SIG-M5 treated with dmso at 0.1 percent for 504 hours (cell line): ENCODE data around the gene RGS3.

Source experiments
- DNase-seq: peaks from one replicate; lab custom pipeline; 2025; ENCODE audit not compliant: unreplicated experiment; lab: John Stamatoyannopoulos, UW

The RGS3 gene

DNA sequence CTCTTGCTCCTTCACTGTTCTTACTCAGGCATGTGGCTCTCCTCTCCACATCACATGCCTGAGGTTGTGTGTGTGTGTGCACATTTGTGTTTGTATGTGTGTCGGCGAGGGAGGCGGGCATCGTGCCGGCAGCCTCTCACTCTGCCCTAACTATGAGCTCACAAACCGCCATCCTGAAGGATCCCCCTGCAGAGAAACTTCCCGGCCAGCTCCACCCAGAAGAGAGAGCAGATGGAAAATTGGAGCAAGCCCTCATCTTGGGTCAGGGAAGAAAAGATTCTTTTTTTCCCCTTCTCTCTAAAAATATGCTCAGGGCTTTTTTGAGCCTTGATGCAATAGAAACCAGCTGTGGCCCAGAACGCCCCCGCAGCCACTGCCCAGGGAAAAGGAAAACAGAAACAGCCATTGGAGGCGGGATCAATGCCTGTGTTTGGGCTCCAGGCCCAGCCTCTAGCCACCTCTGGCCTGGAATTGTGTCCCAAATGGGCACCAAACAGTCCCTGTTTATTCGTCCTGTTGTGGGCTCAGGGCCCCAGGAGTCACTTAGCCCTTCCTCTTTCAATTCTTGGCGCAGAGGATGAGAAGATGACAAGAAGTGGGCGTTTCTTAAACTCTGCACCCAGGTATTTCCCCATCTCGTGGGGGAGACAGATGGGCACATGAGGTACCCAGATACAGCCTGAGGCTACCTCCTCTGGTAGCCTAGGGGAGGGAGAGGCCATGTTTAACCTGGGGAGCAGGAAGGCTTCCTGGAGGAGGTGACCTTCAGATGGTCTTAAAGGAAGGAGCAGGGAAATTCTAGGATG lies 151.5 kb downstream of the RGS3 start:
- DNase-seq, result peak; percentile 7

DNA sequence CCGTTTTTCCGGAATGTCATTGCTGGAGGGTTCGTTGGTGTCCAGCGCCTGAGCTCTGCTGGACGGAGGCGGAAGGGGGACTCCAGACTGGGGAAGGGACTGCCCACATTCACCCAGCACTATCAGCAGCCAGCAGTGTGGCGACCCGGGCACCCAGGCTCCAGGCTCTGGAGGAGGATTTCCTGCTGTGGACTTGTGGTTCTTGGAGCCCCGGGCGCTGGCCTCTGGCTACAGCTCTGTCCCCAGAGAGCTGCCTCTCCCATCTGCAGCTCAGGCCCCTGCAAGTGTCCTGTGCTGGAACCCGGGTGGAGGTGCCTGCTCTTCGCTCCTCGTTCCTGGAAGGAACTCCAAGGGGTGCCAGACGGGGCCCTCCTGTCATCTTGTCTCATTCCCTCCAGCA lies 152.6 kb downstream of the RGS3 start:
- no peak for DNase-seq

DNA sequence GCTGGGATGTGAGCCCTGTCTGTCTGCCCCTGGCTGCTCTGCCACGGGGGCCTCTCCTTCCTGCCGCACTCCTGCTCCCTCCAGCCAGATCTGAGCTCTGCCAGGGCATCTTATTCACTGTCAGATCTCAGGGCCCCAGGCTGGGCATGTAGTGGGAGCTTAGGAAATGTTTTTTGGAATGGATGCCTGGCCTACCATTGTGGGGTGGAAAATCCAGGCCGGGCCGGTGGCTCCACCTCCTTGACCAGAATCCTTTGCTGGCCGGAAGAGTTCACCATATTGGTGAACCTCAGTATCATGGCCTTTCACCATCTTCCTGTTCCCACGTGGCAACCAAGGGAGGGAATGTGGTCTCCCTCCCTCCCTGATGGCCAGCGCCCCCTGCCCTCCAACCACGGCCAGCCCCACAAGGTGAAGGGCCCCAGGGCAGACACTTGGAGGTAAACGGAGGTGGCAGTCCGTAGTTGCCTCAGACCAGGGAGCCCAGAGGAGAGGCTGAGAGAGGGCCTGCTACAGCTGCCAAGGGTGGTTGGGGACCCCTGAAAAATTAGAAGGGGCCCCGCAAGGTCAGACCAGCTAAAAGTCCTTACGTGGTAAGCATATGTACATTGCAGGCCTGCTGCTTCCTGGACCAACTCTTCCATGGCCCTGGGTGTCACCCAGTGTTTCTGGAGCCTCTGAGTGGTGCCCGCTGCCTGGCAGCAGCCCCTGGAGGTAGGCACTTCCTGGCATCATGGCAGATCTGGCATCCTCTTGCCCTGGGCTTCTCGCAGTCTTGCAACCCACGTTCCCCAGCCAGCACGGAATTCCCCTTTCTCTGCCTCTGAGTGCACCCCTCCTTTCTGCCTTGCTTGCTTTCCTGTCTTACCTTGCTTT lies 153.3 kb downstream of the RGS3 start:
- DNase-seq, result no peak

DNA sequence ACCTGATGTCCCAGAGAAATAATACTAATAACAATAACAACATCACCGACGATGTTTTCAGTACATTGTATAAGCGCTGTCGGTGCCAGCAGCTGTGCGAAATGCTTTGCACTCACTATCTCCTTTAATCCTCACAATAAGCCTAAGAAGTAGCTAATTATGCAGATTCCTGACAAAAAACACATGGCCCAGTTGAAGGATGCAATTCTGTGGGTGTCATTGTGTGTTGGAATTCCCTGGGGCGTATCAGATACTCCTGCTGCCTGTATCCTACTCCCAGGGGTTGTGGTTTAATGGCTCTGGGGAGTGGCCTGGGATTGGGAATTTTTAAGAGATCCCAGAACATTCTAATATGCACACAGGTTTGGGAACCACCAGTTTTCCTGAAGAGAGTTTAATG lies 154.0 kb downstream of the RGS3 start:
- DNase-seq, result no peak

DNA sequence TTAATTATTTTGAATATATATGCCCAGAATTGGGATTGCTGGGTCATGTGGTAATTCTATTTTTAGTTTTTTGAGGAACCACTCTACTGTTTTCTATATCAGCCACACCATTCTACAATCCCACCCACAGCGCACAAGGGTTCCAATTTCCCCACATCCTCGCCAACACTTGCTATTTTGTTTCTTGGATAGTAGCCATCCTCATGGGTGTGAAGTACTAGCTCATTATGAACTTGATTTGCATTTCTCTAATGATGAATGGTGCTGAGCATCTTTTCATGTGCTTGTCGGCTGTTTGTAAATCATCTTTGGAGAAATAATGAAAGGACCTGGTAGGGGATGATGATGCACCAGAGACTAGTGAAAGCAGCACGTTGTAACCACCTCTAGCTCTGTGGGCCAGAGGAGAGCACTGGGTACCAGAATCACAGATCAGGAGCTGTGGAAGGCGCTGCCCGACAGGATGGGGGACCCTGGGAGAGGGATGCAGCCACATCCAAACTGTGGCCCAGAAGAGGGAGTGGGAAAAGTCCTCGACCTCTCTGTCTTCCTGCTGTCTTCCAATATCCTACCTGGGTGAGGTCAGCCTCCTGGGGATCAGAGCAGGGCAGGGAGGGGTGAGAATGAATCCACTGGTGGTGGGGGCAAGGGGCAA lies 155.4 kb downstream of the RGS3 start:
- DNase-seq, result no peak

DNA sequence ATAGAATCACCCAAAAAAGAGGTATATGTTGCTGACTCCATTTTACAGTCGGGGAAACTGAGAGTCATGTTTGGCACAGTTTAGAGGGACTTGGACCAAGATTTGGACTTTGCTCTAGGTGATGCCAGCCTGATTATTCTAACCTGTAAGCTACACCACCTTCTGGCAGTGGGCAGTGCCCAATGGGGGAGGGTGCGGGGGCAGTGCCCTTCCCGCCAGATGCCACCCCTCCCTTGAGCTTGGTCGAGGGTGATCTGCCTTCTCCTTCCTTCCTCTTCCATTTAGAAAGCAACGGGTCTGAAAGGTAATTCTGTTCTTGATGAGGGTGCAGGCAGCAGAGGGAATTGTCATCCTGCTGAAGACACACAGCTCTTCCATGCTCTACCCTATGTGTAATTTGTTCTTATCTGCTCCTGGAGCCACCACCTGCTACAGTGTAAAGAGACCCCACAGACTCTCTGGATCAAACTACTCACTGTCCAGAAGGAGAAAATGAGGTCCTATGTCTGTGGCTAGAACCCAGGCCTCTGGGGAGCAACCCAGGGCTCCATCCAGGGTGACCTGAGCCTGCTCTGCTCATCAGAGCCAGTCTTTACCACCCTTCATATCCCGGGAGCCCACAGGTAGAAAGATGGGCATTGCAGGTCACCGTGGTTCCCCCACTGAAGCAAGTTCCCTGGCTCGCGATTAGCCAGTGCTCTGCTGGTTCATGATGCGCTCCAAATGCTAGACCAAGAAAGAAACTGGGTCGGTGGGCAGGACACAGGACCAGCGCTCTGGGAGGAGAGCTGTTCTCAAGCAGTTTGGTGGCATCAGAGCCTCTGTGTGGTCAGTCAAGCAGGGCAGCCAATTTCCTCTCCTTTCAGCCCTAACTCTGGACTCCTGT lies 156.2 kb downstream of the RGS3 start:
- DNase-seq, result no peak

DNA sequence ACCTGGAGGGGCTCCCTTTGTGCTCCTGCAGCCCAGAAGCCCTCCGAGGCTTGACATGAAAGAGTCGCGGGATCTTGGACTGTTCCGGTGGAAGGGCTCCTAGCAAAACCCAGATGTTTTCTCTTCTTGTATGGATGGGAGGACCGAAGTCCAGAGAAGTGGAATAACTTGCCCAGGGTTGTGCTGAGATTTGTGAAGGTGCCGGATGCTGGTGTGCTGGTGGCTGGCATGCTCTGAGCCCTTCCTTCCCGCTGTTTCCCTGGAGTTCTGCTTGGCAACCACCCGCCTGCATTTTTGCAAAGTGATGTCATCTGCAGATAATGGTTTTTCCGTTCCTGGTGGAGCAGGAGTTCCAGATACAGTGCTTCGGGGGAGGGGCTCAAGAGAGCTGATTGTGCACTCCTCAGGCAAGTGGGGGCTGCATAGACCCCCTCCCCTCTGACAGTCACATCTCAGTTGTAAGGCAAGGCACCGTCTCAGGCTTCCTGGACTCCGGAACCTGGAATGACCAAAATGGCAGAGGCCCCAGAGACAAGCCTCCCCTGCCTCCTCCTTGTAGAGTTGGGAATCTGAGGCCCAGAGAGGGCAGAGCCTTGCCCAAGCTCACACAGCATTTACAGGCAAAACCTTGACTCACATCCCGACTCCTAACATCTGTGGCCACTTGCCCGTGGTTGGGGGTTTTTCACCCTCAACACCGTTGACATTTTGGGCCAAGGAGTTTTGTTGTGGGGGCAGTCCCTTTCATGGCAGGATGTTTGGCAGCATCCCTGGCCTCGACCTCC lies 157.0 kb downstream of the RGS3 start:
- peak; percentile 8 for DNase-seq

DNA sequence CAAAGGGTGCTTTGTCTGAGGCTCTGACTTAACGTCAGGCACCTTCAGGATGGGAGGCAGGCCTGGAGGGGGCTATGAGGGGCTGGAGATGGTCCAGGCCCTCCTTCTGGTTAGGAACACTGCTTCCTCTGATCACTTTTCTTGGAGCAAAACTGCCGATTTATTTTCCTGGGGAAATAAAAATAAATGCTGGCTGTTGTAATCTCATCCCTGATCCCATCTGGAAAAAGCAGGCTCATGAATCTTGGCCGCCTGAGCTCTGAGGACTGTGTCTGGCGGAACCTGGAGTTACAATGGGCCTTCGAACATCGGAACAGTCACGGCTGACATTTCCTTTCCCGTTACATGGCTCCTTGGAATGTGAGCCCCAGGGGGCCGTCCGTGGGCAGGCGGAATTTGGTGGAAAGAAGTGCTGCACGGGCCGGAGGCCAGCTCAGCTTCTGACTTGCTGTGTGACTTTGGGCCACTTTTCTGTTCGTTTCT lies 157.8 kb downstream of the RGS3 start:
- no peak for DNase-seq

DNA sequence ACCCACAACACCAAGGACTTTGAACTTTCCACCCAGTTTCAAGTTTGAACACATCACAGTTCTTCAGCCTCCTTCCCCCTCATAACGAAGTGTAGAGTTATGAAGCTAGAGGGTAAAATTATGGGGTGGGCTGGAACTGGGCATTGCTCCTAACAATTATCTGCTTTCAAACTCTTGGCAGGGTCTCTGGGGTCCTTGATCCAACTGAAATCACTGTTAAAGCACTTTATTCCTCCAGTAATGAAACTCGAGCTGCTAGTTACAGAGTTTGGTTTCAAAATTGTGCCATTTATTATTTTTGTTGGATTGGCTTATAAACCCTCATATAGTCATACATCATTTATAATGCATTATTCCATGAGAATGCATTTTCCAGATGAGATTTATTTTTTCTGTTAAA lies 158.5 kb downstream of the RGS3 start:
- no peak for DNase-seq

DNA sequence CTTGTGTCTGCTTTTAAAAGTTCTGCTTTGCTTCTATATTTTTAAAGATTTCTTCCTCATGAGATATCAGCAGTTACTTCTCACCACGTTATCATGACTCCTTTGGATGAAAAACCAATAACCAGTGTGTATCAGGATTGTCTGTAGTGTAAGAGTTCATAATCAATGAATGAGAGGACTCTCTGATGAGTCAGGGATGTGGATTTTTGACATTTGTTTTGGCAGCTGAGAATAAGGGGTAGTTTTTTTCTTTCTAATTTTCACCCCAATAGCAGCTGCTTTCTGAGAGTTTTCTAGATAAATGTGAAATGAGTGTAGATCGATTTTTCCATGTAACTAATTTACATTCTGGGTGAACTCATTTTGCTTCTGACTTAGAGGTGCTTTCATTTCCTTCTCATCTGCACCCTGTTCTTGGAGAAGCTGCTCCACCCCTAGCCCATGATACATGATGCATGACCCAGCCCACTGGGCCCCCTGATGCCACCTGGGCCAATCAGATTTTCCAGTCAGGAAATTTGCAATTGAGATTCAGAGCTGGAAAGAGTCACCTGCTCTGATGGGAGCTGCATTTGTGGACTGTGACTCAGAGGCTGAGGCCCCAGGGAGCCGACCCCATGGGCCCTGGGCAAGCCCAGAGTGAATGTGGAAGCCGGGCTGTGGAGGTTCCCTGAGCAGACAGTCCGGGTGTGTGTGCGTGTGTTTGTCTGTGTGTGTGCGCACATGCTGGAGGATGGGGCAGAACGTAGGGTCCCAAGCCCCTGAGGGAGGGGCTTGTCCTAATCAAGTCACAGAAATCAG lies 159.3 kb downstream of the RGS3 start:
- DNase-seq, result peak; percentile 4

DNA sequence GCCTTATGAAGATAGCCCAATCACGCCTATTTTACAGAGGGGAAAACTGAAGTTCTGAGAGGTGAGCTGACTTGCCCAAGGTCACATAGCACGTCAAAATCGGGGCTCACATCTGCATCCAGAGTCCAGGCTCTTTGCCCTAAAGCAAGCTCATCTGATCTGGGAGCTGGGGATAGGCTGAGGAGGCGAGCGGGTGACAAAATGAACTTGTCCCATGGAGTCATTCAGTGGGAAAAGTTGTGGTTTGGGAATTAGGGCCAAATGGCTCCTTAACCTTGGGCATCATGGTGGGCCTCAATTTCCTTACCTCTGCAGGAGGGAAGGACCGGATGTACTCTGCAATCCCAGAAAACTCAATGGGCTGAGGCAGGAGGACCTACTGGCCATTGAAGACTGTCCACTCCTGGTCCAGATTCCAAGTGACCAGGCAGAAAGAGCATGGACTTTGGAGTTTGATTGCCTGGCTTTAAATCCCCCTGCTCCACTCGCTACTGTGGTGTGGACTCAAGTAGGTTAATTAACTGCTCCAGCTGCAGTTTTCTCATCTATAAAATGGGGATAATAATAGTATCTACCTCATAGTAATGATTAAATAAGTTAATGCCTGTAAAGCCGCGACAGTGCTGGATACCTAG lies 160.4 kb downstream of the RGS3 start:
- DNase-seq, result no peak

DNA sequence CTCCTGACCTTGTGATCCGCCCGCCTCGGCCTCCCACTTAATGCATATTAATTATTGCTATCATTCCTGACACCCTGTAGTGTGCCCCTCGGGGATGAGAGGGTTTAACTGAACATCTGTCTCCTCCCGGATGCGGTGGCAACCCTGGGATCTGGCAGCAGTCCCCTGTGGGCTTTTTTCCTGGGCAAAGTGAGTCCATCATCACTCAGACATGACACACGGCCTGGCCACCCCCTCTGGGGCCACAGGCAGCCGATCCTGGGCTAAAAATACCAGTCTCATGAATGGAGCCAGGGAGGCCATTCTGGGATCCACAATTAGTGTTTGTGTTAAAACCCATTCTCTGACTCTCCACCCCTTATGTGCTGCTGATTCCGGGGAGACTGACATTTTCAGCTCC lies 161.2 kb downstream of the RGS3 start:
- DNase-seq, result no peak

DNA sequence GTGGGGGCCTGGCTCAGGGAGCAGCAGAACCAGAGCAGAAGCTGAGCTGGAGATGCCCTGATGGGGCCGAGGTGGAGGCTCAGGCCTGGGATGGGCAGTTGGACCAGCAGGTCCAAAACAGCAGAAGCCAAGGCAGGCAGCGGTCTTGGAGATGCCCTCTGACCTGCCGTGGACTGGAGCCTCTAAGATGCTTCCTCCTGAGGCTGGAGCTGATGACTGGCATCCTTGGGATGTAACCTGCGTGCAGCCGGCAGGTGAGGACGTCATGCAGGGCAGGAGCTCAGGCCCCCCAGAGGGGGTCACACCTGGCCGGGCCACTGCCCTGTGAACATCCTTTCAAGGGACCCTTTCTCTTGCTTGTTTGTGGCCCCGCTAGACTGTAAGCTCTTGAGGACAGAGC lies 162.0 kb downstream of the RGS3 start:
- no peak for DNase-seq

DNA sequence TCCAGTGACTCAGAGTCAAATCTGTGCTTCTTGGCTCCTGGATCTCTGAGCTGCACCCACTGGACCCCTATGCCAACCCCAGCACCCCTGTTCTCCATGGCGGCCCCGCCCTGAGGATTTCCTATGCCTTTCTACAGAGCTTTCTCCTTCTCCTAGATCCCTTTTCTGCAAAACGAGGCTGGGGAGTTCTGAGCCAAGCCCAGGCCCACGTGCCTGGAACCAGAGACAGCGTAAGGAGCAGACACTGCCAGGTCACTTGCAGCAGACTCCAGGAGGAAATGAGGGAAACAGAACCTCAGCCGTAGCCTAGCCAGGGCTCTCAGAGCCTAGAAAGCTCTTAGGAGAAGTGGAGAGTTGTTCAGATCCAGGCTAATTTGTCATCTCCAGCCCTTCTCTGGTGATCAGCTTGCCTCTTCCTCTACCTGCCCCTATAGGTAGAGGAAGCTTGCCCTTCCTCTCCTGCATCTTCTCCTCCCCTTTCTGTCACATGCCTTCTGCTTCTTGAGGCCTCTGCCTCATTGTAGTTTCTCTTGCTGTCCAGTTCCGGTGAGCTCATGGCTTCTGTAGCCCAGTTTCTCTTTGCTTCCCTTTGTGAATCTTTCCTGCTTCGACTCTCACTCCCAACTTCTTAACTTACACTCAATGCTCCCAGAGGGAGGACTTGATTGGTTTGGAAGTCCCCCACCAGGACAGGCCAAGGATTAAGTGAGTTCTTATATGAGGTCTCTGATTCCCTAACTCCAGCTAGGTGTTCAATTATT lies 163.4 kb downstream of the RGS3 start:
- no peak for DNase-seq

DNA sequence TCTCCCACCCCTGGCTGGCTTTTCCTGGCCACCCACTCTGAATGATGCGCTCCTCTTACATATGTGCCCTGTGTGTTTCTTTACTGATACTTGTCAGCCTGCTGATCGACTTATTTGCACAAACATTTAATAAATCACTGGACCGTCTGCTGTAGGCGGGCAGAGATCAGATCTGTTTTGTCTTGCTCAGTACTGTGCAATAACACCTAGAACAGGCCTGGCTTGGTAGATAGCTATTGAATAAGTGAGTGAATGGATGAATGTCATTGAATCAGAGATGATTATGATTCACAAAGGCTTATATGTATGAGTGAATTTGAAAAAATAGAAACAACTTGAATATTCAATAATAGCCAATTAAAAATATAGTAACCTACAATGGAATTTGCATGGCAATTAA lies 165.1 kb downstream of the RGS3 start:
- no peak for DNase-seq

DNA sequence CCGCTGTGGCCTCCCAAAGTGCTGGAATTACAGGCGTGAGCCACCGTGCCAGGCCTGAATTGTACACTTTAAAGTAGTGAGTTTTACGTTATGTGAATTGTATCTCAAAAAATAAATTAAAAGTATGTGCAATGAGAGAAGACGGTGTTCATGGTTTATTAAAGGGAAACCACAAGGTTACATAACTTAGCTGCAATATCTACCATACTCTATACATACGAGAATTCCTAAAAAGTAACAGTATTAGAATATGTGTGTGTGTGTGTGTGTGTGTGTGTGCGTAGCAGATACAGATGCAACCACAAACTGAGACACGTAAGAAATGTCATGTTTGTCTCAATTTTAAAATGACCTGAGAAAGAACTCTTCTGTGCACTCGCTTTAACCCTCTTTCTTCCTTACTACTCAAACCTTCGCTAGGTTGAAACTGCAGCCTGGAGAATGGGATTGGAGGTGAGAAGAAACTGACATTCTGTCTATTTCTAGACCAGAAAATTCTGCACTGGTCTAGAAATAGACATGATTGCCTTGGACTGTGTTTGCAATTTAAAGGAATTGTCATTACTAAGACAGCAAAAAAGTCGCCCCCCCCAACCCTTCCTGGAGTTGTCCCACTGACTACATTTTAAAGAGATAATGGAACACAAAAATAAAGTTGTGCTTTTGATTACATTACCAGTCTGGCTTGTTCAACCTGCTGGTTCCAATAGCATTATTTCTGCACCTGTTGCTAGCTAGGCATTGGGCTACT lies 167.0 kb downstream of the RGS3 start:
- no peak for DNase-seq

DNA sequence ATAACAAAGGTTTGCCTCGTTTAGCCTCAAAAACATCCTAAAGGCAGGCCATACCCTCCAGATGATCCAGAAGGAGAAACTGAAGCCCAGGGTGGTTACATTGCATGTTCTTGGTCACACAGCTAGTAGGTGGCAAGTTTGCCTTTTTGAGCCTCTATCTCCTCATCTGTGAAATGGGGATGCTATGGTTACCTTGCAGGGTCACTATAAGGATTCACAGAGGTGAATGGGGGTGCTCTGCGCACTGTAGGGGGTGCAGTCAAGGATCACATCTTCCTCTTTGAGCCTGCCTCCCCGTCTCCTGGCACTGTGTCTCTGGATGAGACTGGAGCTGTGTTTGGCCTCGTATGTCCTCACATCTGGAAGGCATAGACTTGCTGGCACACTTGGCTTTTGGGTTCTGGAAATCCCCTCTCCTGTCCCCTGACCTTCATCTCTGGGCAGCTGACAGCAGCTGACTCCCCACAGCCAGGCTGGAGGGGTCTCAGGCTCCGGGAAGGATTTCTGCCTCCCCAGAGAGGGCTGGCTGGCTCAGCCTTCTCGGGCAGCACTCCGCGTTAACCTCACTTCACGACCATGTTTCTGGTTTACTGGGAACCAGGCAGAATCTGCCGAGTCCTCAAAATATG lies 167.7 kb downstream of the RGS3 start:
- DNase-seq, result no peak
